Stimulated activated CD4-positive, alpha-beta T cell treated with anti-CD3 and anti-CD28 coated beads, TNF-alpha, amount 100 ng/mL, for 1 hour (primary cell): ENCODE measurements around the gene VIT.
"Not testable (repeated sequence)": the region's sequence is repeated elsewhere in the genome, so short reads cannot be mapped to it uniquely, and the experiment has no call there.

Experiments used
- DNase-seq, 3 donors: peaks; one replicate each; pipeline ENCODE4 v3.0.0-alpha.2; 2020; ENCODE audit warnings: low read depth in 3 of 3, low spot score in 1 of 3

VIT gene

GRCh38 chr2:36677386-36677785 lies 19.1 kb upstream of the VIT start:
- no peak for DNase-seq

GRCh38 chr2:36677996-36678605 lies 18.4 kb upstream of the VIT start:
- DNase-seq: no peak

- DNase-seq: no peak
These were observed 17.7 kb upstream of the VIT start for GRCh38 chr2:36678856-36679255.

GRCh38 chr2:36680012-36680411 lies 16.5 kb upstream of the VIT start:
- no peak for DNase-seq

GRCh38 chr2:36682562-36682961 lies 13.9 kb upstream of the VIT start:
- DNase-seq: no peak

- no peak for DNase-seq
These were observed 13.5 kb upstream of the VIT start for GRCh38 chr2:36683002-36683401.

- DNase-seq: not testable (repeated sequence)
These were observed 8.2 kb upstream of the VIT start for GRCh38 chr2:36688291-36688690.

- DNase-seq: not testable (repeated sequence)
These were observed 7.5 kb upstream of the VIT start for GRCh38 chr2:36689013-36689412.

GRCh38 chr2:36692121-36692520 lies 4.4 kb upstream of the VIT start:
- no peak for DNase-seq

GRCh38 chr2:36693825-36694224 lies 2.7 kb upstream of the VIT start:
- DNase-seq: no peak

- DNase-seq: no peak
These were observed 626 bp upstream of the VIT start for GRCh38 chr2:36695746-36696415.

- no peak for DNase-seq
These were observed 1.0 kb downstream of the VIT start for GRCh38 chr2:36697424-36698066.

GRCh38 chr2:36698993-36699392 lies 2.5 kb downstream of the VIT start:
- no peak for DNase-seq

- no peak for DNase-seq
These were observed 3.8 kb downstream of the VIT start for GRCh38 chr2:36700311-36700710.

- no peak for DNase-seq
These were observed 4.9 kb downstream of the VIT start for GRCh38 chr2:36701391-36701795.

GRCh38 chr2:36701918-36702317 lies 5.4 kb downstream of the VIT start:
- DNase-seq: no peak

GRCh38 chr2:36702781-36703180 lies 6.3 kb downstream of the VIT start:
- DNase-seq: no peak

GRCh38 chr2:36704475-36705150 lies 8.1 kb downstream of the VIT start:
- DNase-seq: no peak

GRCh38 chr2:36705326-36706020 lies 9.0 kb downstream of the VIT start:
- DNase-seq: no peak

GRCh38 chr2:36706021-36706876 lies 9.7 kb downstream of the VIT start:
- no peak for DNase-seq

GRCh38 chr2:36707050-36707449 lies 10.5 kb downstream of the VIT start:
- DNase-seq: no peak
